Esophagus squamous epithelium (tissue), 5 donors: ENCODE data around the gene ABO. TPM values are rescaled to one million over a fixed set of nuclear protein-coding genes. Genes with fewer than 3 reads are reported as not detected.
"Not testable (repeated sequence)": the region's sequence is repeated elsewhere in the genome, so short reads cannot be mapped to it uniquely, and the experiment has no call there.

Experiments used
- DNase-seq: peaks from one replicate; lab custom pipeline; 2025; lab: John Stamatoyannopoulos, UW
- H3K27ac ChIP-seq, 4 donors: fragments of 200-600 bp; sonication (generic); one replicate each; pipeline ENCODE4 v1.5.1; 2016 to 2019; ENCODE audit warnings: mild to moderate bottlenecking in 1 of 4
- H3K27me3 ChIP-seq, 4 donors: fragments of 200-600 bp; sonication (generic); 1 replicate in 3 of 4; 2 replicates in 1 of 4; pipeline versions ENCODE4 v1.5.1 to v1.6.0; 2017 to 2021; ENCODE audit warnings: antibody characterized with exemption in 1 of 4
- H3K36me3 ChIP-seq, 3 donors: fragments of 200-600 bp; sonication (generic); one replicate each; pipeline ENCODE4 v1.5.1; 2016 to 2019
- H3K4me1 ChIP-seq, 3 donors: fragments of 200-600 bp; sonication (generic); one replicate each; pipeline ENCODE4 v1.5.1; 2017 to 2019
- H3K4me3 ChIP-seq, 4 donors: fragments of 200-600 bp; sonication (generic); 1 replicate in 3 of 4; 2 replicates in 1 of 4; pipeline ENCODE4 v1.5.1; 2016 to 2019; ENCODE audit warnings: mild to moderate bottlenecking in 2 of 4, moderate library complexity in 1 of 4
- H3K9me3 ChIP-seq, 3 donors: fragments of 200-600 bp; sonication (generic); one replicate each; pipeline ENCODE4 v1.5.1; 2016 to 2019
- CTCF ChIP-seq, 6 experiments: fragments of 450-650 bp in 4 of 6; fragments of 200-600 bp in 2 of 6; sonication (generic) in 2 of 6; IDR thresholded peaks; one replicate each; pipeline ENCODE4 v1.5.1; 2016 to 2019; ENCODE audit warnings: antibody characterized with exemption in 6 of 6, mild to moderate bottlenecking in 4 of 6, moderate library complexity in 4 of 6
- POLR2A ChIP-seq, 4 donors: fragments of 450-650 bp; IDR thresholded peaks; one replicate each; pipeline ENCODE4 v1.6.1; 2017; ENCODE audit warnings: antibody characterized with exemption in 4 of 4, mild to moderate bottlenecking in 4 of 4, moderate library complexity in 3 of 4
- WGBS, 2 donors: methylation state at CpG; one replicate each; pipeline ENCODE4 v1.1.5; 2018; 5-methylcytosine and 5-hydroxymethylcytosine counted together
- intact Hi-C: fragments of 100-400 bp; cut with DNase I; formaldehyde crosslinking; loops from one replicate; pipeline ENCODE4 v1.15.0; 2022
- total RNA-seq, 4 donors: library from RNA; depleted of rRNA; stranded (reverse); fragments of >200 nt; gene quantifications; one replicate each; pipeline ENCODE4 v1.1.0, GENCODE V29; 2016
- donor health status: DM: yes; HTN: yes; CAD: no.

The ABO gene
- total RNA-seq, 4 donors from 2014 or later: 3.4 to 48.8 (median 8.2) TPM

GRCh38 chr9:133321411-133321935, 46.5 kb upstream of the ABO start:
- intact Hi-C loops: loop anchor here (5.0 kb wide), 1 partner anchor 134 kb away; no protein-coding TSS in a partner anchor
- TF ChIP-seq CTCF (IDR thresholded peaks at IDR 0.05) (no peak), POLR2A (IDR thresholded peaks at IDR 0.05) (no peak)
- Histone ChIP-seq H3K4me1 (no peaks in the 10 kb centered on the region), H3K4me3 (no peak overlapping the region), H3K9me3 (no peaks in the 10 kb centered on the region), H3K36me3 (no peaks in the 10 kb centered on the region), H3K27ac (no peak overlapping the region), H3K27me3 (no peaks in the 10 kb centered on the region)
- WGBS, 2 donors: 76 to 81% methylated on average over 5 to 13 of the region's 13 CpGs
- DNase-seq: no peak

DNA sequence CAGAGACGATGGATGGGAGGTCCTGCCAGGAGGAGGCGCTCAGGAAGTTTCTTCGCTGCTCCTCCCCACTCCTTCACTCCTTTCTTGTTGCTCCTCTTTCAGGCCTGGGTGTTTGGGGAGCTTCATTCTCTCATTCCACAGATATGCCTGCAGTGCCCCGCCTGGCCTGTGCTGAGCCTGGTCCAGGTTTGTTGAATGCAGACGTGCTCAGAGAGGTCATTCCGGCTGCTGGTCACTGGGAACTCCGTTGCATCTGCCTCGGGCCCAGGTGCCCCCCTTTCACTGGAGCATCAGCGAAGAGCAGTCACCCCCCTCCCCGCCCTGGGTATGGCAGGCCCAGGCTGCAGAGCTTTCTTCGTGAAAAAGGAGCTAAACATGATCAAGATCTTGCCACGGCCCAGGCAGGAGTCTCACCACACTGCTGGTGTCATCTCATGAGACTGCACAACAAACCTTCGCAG, 45.5 kb upstream of the ABO start:
- intact Hi-C loops: loop anchor here (5.0 kb wide), 1 partner anchor 133 kb away; no protein-coding TSS in a partner anchor
- Histone ChIP-seq H3K27me3 (no peaks in the 10 kb centered on the region), H3K9me3 (no peaks in the 10 kb centered on the region), H3K4me3 (no peak overlapping the region), H3K4me1 (no peaks in the 10 kb centered on the region), H3K27ac (no peak overlapping the region), H3K36me3 (no peaks in the 10 kb centered on the region)
- WGBS, 2 donors: 82 to 87% methylated on average over 3 to 4 of the region's 13 CpGs
- TF ChIP-seq POLR2A (IDR thresholded peaks at IDR 0.05) (no peak), CTCF (IDR thresholded peaks at IDR 0.05) (no peak)
- no peak for DNase-seq

DNA sequence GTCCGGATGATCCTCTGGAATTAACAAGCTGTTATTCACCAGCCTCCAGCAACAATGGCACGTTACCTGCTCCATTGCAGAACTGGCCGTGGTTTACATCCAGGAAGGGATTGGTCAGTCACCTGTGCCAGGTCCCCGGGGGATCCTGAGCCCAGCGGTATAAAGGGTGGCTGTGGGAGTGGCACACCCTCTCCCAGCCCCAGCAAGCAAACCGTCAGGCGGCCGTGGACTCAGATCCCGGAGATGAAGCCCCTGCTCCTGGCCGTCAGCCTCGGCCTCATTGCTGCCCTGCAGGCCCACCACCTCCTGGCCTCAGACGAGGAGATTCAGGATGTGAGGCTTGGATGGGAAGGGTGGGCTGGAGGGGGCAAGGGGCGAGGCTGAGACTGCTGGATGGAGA, 42.5 kb upstream of the ABO start:
- H3K36me3 ChIP-seq, H3K27me3 ChIP-seq, DNase-seq, H3K4me1 ChIP-seq, intact Hi-C loops, H3K9me3 ChIP-seq, H3K27ac ChIP-seq, H3K4me3 ChIP-seq: not testable (repeated sequence)
- WGBS, 2 donors: 38% methylated on average over 3 of the region's 13 CpGs; no CpG with 5 or more reads in 1 of the 2 donors

DNA sequence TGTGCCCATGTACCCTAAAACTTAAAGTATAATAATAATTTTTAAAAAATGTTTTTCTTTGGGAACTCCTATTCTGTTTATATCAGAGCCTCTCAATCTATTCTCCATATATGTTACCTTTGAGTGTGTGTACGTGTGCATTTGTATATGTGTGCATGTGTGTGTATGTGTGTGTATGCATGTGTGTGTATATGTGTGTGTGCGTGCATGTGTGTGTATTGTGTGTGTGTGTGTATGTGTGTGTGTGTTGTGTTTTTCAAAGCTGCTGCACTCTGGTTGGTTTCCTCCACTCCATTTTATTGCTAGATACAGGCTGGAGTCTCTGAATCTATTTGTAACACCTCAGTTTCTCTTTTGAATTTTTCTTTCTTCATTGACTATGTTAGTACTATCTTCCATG, 41.0 kb upstream of the ABO start:
- Histone ChIP-seq H3K36me3 (no peaks in the 10 kb centered on the region), H3K4me3 (no peak overlapping the region), H3K27me3 (no peaks in the 10 kb centered on the region), H3K4me1 (no peaks in the 10 kb centered on the region), H3K9me3 (no peaks in the 10 kb centered on the region), H3K27ac (no peak overlapping the region)
- intact Hi-C loops: no loop called here
- no peak for DNase-seq
- 60 to 68% methylated on average over 2 of the region's 2 CpGs for WGBS, 2 donors
- no peak for TF ChIP-seq CTCF (IDR thresholded peaks at IDR 0.05)
- TF ChIP-seq POLR2A (IDR thresholded peaks at IDR 0.05): no peak

DNA sequence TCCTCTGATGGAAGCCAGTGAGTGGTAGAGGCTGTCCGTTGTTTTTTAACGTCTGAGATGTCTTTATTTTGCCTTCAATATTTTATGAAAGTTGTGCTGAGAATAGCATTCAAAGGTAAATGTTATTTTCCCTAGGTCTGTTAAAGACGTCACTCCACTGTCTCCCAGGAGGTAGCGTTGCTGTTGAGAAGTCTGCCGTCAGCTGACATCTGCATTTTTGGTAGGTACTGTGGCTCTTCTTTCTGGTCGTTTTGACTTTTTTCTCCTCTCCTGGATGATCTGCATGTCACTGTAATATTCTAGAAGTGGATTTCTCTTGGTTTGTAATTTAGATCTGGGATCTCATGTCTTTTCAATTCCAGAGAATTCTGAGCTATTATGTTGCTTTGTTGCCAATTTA, 34.6 kb upstream of the ABO start:
- no peak for TF ChIP-seq CTCF (IDR thresholded peaks at IDR 0.05)
- TF ChIP-seq POLR2A (IDR thresholded peaks at IDR 0.05): no peak
- Histone ChIP-seq H3K4me3 (no peak overlapping the region), H3K4me1 (peaks cover 0 to 2% (median 0%) of the 10 kb centered on the region in 3 donors), H3K9me3 (no peaks in the 10 kb centered on the region), H3K36me3 (no peaks in the 10 kb centered on the region), H3K27me3 (peaks cover 0 to 20% (median 0%) of the 10 kb centered on the region in 4 donors), H3K27ac (no peak overlapping the region)
- intact Hi-C loops: no loop called here
- DNase-seq: no peak
- WGBS, 2 donors: 70 to 79% methylated on average over 6 of the region's 6 CpGs
